ENCODE data around the gene BEND4.

The BEND4 gene

DNA sequence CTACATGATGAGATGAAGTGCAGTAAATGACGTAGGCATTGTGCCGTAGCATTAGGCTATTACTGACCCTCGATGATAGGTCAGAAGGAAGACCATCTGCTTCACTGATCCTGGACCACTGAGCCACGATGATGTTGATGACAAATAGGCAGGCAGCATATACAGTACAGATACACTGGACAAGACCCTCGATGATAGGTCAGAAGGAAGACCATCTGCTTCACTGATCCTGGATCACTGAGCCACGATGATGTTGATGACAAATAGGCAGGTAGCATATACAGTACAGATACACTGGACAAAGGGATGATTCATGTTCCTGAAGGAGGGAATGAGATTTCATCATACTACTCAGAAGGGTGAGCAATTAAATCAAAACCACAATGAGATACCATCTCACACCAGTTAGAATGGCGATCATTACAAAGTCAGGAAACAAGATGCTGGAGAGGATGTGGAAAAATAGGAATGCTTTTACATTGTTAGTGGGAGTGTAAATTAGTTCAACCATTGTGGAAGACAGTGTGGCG lies 50.9 kb downstream of the BEND4 start:
- DNase-seq = peak; percentile 75

DNA sequence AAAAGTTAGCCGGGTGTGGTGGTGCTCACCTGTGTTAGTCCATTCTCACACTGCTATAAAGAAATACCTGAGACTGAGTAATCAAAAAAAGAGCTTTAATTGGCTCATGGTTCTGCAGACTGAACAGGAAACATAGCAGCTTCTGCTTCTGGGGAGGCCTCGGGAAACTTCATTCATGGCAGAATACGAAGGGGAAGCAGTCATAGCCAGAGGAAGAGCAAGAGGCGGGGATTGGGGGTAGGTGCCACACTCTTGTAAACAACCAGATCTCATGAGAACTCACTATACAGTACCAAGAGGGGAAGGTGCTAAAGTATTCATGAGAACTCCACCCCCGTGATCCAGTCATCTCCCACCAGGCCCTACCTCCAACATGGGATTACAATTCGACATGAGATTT lies 64.1 kb downstream of the BEND4 start:
- DNase-seq = no peak

DNA sequence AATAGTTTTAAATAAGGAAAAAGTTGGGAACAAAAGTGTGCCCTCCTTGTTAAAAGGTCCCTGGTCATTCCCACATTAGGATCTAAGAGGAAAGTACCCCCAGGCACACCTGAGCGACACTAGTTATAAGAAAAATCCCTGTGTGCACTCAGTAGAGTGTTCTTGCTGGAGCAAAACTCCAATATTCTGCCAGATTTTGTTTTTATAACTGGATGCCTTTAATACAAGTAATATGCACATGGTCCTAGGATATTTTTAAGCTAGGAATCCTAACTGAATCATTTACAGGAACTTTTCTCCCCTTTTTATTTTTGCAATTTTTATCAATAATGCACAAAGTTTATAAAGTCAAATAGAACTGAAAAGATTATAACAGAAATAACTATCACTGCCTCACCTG lies 68.6 kb downstream of the BEND4 start:
- no peak for DNase-seq

GRCh38 chr4:42080306-42080705 lies 72.1 kb downstream of the BEND4 start:
- no peak for DNase-seq

- no peak for DNase-seq
Observed at GRCh38 chr4:42078184-42078801, 74.2 kb downstream of the BEND4 start.

GRCh38 chr4:42074294-42074693 lies 78.2 kb downstream of the BEND4 start:
- DNase-seq = no peak

DNA sequence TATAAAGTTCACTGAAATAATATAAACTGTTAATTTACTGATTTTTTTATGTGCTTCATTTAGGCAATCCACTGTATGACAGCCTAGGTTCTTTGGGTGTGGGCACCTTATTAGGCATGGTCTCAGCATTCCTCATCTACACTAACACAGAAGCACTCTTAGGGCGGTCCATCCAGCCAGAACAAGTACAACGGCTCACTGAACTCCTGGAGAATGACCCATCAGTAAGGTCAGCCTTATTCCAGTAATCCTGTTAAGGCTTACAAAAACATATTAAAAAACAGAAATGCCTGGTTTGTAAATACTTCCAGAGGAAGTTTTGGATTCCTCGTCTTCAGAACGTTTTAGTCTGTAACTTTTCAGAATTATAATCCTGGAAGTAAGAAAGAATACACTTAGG lies 82.0 kb downstream of the BEND4 start:
- DNase-seq = no peak

DNA sequence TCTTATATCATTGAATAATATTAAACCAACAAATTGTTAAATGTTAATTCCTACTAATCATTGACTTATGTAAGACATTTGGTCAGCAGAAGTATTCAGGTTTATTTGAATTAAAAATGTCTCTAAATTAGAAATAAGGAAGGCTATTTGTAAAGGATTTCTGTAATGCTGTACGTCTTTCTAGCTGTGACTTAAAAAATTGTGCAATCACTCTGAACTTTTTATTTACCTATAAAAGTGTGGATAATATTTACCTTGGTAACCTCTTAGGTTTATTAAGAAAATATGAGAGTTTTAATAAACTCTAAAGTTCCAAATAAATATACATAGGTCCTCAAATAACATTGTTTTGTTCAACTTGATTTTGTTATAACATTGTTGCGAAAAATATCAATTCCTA lies 85.2 kb downstream of the BEND4 start:
- no peak for DNase-seq

DNA sequence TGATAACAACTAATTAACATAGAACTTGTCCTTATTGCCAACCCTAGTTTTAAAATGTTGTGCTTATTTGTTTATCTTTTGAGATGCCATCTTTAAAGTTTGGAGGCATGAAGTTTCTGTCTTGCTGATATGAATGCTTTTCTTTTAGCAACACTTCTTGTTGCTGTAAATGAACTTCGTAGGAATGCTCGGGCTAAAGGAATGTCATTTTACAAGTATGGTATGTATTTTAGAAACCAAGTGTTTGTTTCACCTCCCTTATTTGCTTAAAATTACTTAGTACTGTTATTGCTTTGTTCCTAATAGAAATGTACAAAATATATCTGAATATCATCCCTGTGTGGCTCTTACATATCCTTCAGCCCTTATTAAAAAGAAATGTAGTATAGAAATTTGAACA lies 86.1 kb downstream of the BEND4 start:
- DNase-seq = no peak

Data from NCI-H226 (cell line).